Measurements from ENCODE around the gene HMX1. TPM values are rescaled to one million over a fixed set of nuclear protein-coding genes. Genes with fewer than 3 reads are reported as not detected.

Gene HMX1
- total RNA-seq, 2 experiments from 2014 or later, result not detected

DNA sequence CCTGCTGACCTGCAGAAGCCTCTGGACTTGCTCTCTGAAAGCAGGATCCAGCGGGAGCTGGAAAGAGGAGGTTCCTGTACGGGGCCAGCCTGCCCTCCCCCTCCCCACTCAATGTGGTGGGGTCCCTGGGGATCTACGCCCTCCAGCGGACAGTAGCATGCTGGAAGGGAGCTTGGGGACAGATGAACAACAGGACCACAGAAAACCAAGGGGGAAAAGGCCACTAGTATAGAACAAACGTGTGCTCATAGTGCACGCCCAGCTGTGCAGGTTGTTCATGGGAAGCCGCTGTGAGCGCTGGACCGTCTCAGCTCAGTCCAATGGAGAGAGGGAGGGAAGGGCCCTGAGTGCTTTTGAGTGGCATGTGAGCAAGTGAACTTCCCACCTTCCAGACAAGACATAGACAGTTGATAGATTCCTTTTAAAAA is 15.8 kb downstream of the HMX1 start:
- Histone ChIP-seq H3K9me3 (ENCODE audit: low read length) (no peaks in the 10 kb centered on the region), H2AFZ (ENCODE audit: low read length) (no peak overlapping the region), H3K4me3 (ENCODE audit: low read depth, low read length, poor library complexity, severe bottlenecking) (no peak overlapping the region), H4K20me1 (ENCODE audit: insufficient read depth, low read length) (no peaks in the 10 kb centered on the region), H3K27ac (ENCODE audit: low read depth, low read length, poor library complexity, severe bottlenecking) (no peak overlapping the region), H3K4me1 (ENCODE audit: insufficient read depth, low read length, poor library complexity, severe bottlenecking) (no peaks in the 10 kb centered on the region), H3K79me2 (ENCODE audit: insufficient read depth, low read depth, low read length) (no peaks in the 10 kb centered on the region), H3K4me2 (ENCODE audit: low read length) (no peak overlapping the region), H3K36me3 (ENCODE audit: insufficient read depth, low read length) (no peaks in the 10 kb centered on the region), H3K9me2 (ENCODE audit: insufficient read depth, low read length) (no peaks in the 10 kb centered on the region)
- CTCF ChIA-PET (ENCODE audit: unreplicated experiment), result no interaction called here
- DNase-seq (ENCODE audit: low spot score), result peak; percentile 3
- POLR2A ChIA-PET, result interaction anchor here (0.5 kb wide), 1 partner anchor 41 kb away, joined by 4 read pairs; no protein-coding TSS in a partner anchor
- intact Hi-C loops (cut with micrococcal nuclease; ENCODE audit: unreplicated experiment), result no loop called here
- no TSS peak for BruUV-seq (replicated peaks)
- no peak for TF ChIP-seq EZH2phosphoT487 (IDR thresholded peaks at IDR 0.05; ENCODE audit: borderline replicate concordance, low read depth, low read length)
- TF ChIP-seq, protein P1, sequence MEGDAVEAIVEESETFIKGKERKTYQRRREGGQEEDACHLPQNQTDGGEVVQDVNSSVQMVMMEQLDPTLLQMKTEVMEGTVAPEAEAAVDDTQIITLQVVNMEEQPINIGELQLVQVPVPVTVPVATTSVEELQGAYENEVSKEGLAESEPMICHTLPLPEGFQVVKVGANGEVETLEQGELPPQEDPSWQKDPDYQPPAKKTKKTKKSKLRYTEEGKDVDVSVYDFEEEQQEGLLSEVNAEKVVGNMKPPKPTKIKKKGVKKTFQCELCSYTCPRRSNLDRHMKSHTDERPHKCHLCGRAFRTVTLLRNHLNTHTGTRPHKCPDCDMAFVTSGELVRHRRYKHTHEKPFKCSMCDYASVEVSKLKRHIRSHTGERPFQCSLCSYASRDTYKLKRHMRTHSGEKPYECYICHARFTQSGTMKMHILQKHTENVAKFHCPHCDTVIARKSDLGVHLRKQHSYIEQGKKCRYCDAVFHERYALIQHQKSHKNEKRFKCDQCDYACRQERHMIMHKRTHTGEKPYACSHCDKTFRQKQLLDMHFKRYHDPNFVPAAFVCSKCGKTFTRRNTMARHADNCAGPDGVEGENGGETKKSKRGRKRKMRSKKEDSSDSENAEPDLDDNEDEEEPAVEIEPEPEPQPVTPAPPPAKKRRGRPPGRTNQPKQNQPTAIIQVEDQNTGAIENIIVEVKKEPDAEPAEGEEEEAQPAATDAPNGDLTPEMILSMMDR (conservative IDR thresholded peaks at IDR 0.05; ENCODE audit: low read length), result peak; percentile 42; the same call in 1 of the 2 replicates

DNA sequence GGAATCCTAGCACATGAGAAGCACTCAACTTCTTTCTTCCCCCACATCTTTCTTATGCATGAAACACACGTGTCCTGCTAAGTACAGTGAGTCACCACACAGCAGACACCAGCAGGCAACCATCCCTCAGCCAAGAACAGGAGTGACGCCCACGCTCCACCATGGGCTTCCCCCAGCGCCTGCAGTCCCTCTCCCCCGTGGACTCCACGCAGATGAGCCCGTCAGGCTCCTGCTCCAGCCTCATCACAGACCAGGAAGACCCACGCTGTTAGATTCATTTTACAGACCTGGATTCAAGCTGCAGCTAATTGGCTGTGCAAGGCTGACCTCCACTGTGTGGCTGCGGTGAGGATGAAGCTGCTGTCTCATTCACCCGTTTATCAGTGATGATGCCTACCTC is 16.7 kb downstream of the HMX1 start:
- no peak overlapping the region for H2AFZ ChIP-seq (ENCODE audit: low read length)
- DNase-seq (ENCODE audit: low spot score), result no peak
- no peaks in the 10 kb centered on the region for H3K9me3 ChIP-seq (ENCODE audit: low read length)
- H3K4me1 ChIP-seq (ENCODE audit: insufficient read depth, low read length, poor library complexity, severe bottlenecking), result no peaks in the 10 kb centered on the region
- no peaks in the 10 kb centered on the region for H3K9me2 ChIP-seq (ENCODE audit: insufficient read depth, low read length)
- H3K36me3 ChIP-seq (ENCODE audit: insufficient read depth, low read length), result no peaks in the 10 kb centered on the region
- no peaks in the 10 kb centered on the region for H4K20me1 ChIP-seq (ENCODE audit: insufficient read depth, low read length)
- no peak overlapping the region for H3K4me3 ChIP-seq (ENCODE audit: low read depth, low read length, poor library complexity, severe bottlenecking)
- intact Hi-C loops (cut with micrococcal nuclease; ENCODE audit: unreplicated experiment), result no loop called here
- POLR2A ChIA-PET, result no interaction called here
- H3K79me2 ChIP-seq (ENCODE audit: insufficient read depth, low read depth, low read length), result no peaks in the 10 kb centered on the region
- no peak overlapping the region for H3K27ac ChIP-seq (ENCODE audit: low read depth, low read length, poor library complexity, severe bottlenecking)
- no TSS peak for BruUV-seq (replicated peaks)
- CTCF ChIA-PET (ENCODE audit: unreplicated experiment), result no interaction called here
- no peak for TF ChIP-seq EZH2phosphoT487 (IDR thresholded peaks at IDR 0.05; ENCODE audit: borderline replicate concordance, low read depth, low read length)
- TF ChIP-seq, protein P1 (conservative IDR thresholded peaks at IDR 0.05; ENCODE audit: low read length), result no peak
- no peak overlapping the region for H3K4me2 ChIP-seq (ENCODE audit: low read length)

DNA sequence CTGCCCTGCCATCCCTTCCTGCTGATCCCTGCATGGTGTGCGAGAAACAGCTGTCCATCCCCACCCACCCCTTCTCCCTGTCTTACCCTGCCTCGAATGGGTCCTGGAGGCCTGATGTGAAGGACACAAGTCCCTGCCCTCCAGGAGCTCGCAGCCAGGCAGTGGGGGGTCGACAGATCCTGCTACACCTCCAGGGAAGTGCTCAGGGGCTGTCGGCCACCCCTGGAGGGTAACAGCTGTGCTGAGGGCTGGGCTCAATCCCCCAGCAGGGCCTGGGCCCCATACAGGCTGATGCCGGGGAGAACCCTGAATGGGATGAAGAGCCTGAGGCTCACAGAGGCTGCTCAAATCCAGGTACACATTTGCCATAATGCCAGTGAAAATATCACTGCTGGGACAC is 17.6 kb downstream of the HMX1 start:
- Histone ChIP-seq H3K4me1 (ENCODE audit: insufficient read depth, low read length, poor library complexity, severe bottlenecking) (no peaks in the 10 kb centered on the region), H2AFZ (ENCODE audit: low read length) (no peak overlapping the region), H3K36me3 (ENCODE audit: insufficient read depth, low read length) (no peaks in the 10 kb centered on the region), H3K4me2 (ENCODE audit: low read length) (no peak overlapping the region), H3K79me2 (ENCODE audit: insufficient read depth, low read depth, low read length) (no peaks in the 10 kb centered on the region), H3K9me2 (ENCODE audit: insufficient read depth, low read length) (no peaks in the 10 kb centered on the region), H4K20me1 (ENCODE audit: insufficient read depth, low read length) (no peaks in the 10 kb centered on the region), H3K4me3 (ENCODE audit: low read depth, low read length, poor library complexity, severe bottlenecking) (no peak overlapping the region), H3K9me3 (ENCODE audit: low read length) (no peaks in the 10 kb centered on the region), H3K27ac (ENCODE audit: low read depth, low read length, poor library complexity, severe bottlenecking) (no peak overlapping the region)
- BruUV-seq (replicated peaks), result no TSS peak
- DNase-seq (ENCODE audit: low spot score), result no peak
- intact Hi-C loops (cut with micrococcal nuclease; ENCODE audit: unreplicated experiment), result no loop called here
- TF ChIP-seq, protein P1 (conservative IDR thresholded peaks at IDR 0.05; ENCODE audit: low read length), result no peak
- no peak for TF ChIP-seq EZH2phosphoT487 (IDR thresholded peaks at IDR 0.05; ENCODE audit: borderline replicate concordance, low read depth, low read length)
- POLR2A ChIA-PET, result no interaction called here
- CTCF ChIA-PET (ENCODE audit: unreplicated experiment), result no interaction called here
